ENCODE measurements around the gene PNPLA7.

DNA sequence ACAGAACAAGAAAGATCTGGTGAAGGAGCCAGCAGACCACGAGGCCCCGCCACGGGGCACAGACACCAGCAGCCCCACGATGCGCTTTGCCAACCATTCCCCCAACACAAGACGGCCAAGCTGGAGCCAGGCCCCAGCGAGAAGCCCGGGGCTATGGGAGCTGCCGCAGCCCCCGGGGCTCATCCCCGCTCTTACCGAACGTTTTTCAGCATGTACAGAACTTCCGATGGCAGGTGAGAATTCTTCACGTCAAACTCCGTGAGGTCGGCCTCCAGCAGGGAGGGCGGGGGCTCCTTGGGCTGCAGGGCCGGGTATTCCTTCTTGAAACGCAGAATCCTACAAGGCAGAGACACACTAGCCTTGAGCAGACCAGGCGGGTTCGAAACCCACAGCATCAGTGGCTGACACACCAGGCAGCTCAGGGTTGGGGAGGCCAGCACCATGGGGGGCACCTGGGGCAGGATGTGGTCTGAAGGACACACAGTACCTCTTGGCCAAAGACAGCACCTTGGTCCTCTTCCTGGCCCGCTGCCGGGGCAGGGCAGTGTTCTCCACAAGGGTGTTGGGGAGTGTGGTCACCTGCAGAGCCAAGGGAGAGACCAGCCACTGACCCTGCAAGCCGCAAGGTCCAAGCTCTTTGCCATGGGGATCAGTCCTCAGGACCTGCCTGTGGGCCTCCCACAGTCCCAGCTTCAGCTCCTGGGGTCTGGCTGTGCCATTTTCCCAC is 6.8 kb downstream of the PNPLA7 start:
- TF ChIP-seq POLR2AphosphoS5 (IDR thresholded peaks at IDR 0.05; ENCODE audit: borderline replicate concordance, low read depth, low read length) (no peak), EZH2 (IDR thresholded peaks at IDR 0.05) (no peak)

All from SK-N-MC (cell line).